GM23338 (cell line): ENCODE results near the gene PQBP1. TPM values are rescaled to one million over a fixed set of nuclear protein-coding genes. Genes with fewer than 3 reads are reported as not detected.

Source experiments
- ATAC-seq: fragments of 200-7000 bp; cut with Tn5 transposase; 3 replicates; pipeline ENCODE4 v1.9.1; 2020
- DNase-seq: peaks from one replicate; pipeline ENCODE4 v3.0.0-alpha.2; 2015; ENCODE audit warnings: low spot score
- H2AFZ ChIP-seq: fragments of 200-600 bp; sonication (generic); 2 replicates; pipeline ENCODE4 v1.8.0; 2016; ENCODE audit warnings: antibody characterized with exemption, mild to moderate bottlenecking, moderate library complexity
- H3F3A ChIP-seq: fragments of 200-600 bp; sonication (generic); replicated peaks from 2 replicates; pipeline ENCODE4 v1.8.0; 2017; ENCODE audit warnings: antibody characterized with exemption, mixed run types, low read depth
- H3K27ac ChIP-seq: fragments of 200-600 bp; sonication (generic); 2 replicates; pipeline ENCODE4 v1.6.1; 2016; ENCODE audit warnings: low read depth
- H3K27me3 ChIP-seq: fragments of 200-600 bp; sonication (generic); 2 replicates; pipeline ENCODE4 v1.8.0; 2016; ENCODE audit warnings: mild to moderate bottlenecking, mixed run types, moderate library complexity; ENCODE audit not compliant: insufficient read depth
- H3K36me3 ChIP-seq: fragments of 200-600 bp; sonication (generic); 2 replicates; pipeline ENCODE4 v1.8.0; 2016; ENCODE audit warnings: mild to moderate bottlenecking; ENCODE audit not compliant: insufficient read depth
- H3K4me1 ChIP-seq: fragments of 200-600 bp; sonication (generic); 2 replicates; pipeline ENCODE4 v1.8.0; 2016; ENCODE audit warnings: mild to moderate bottlenecking, moderate library complexity; ENCODE audit not compliant: insufficient read depth
- H3K4me2 ChIP-seq: fragments of 200-600 bp; sonication (generic); 2 replicates; pipeline ENCODE4 v1.7.1; 2017; ENCODE audit warnings: mixed run types
- H3K4me3 ChIP-seq: fragments of 200-600 bp; sonication (generic); 2 replicates; pipeline ENCODE4 v1.6.1; 2016; ENCODE audit warnings: mixed run types
- H3K79me2 ChIP-seq: fragments of 200-600 bp; sonication (generic); replicated peaks from 2 replicates; pipeline ENCODE4 v1.8.0; 2017; ENCODE audit warnings: mild to moderate bottlenecking; ENCODE audit not compliant: insufficient read depth
- H3K9me2 ChIP-seq: fragments of 200-600 bp; sonication (generic); 2 replicates; pipeline ENCODE4 v1.8.0; 2017; ENCODE audit not compliant: insufficient read depth
- H4K20me1 ChIP-seq: fragments of 200-600 bp; sonication (generic); replicated peaks from 2 replicates; pipeline ENCODE4 v1.8.0; 2017; ENCODE audit warnings: mild to moderate bottlenecking; ENCODE audit not compliant: insufficient read depth
- H3K27ac Mint-ChIP-seq: 2 replicates; pipeline ENCODE4 v1.8.0; 2020; ENCODE audit warnings: inconsistent platforms, mild to moderate bottlenecking, moderate library complexity, mixed read lengths
- H3K27me3 Mint-ChIP-seq: 3 replicates; pipeline ENCODE4 v1.8.0; 2022; ENCODE audit warnings: low read depth, mild to moderate bottlenecking, moderate library complexity, mixed read lengths, inconsistent platforms; ENCODE audit not compliant: insufficient read depth, poor library complexity
- H3K36me3 Mint-ChIP-seq: 3 replicates; pipeline ENCODE4 v1.8.0; 2021; ENCODE audit warnings: low read depth, mild to moderate bottlenecking, inconsistent platforms, moderate library complexity, mixed read lengths
- H3K4me1 Mint-ChIP-seq: 3 replicates; pipeline ENCODE4 v1.8.0; 2020; ENCODE audit warnings: mild to moderate bottlenecking, inconsistent platforms, mixed read lengths
- H3K4me3 Mint-ChIP-seq: 3 replicates; pipeline ENCODE4 v1.8.0; 2021; ENCODE audit warnings: moderate library complexity, mild to moderate bottlenecking, inconsistent platforms, mixed read lengths
- H3K9me3 Mint-ChIP-seq: 3 replicates; pipeline ENCODE4 v1.8.0; 2020; ENCODE audit warnings: moderate library complexity, mild to moderate bottlenecking, inconsistent platforms, mixed read lengths
- EZH2 ChIP-seq: fragments of 200-600 bp; sonication (generic); IDR thresholded peaks from one replicate; pipeline ENCODE4 v1.8.0; 2017; ENCODE audit warnings: antibody characterized with exemption, mild to moderate bottlenecking, low read depth; ENCODE audit not compliant: unreplicated experiment
- EZH2phosphoT487 ChIP-seq: fragments of 200-600 bp; sonication (generic); IDR thresholded peaks from one replicate; pipeline ENCODE4 v1.8.1; 2018; ENCODE audit warnings: antibody characterized with exemption; ENCODE audit not compliant: unreplicated experiment
- JUNB ChIP-seq: IDR thresholded peaks from one replicate; pipeline ENCODE4 v1.6.1; 2016; ENCODE audit warnings: antibody characterized with exemption; ENCODE audit not compliant: unreplicated experiment
- NANOG ChIP-seq: IDR thresholded peaks from 2 replicates; pipeline ENCODE4 v1.6.1; 2016; ENCODE audit warnings: antibody characterized with exemption, borderline replicate concordance
- POLR2AphosphoS5 ChIP-seq: IDR thresholded peaks from 2 replicates; pipeline ENCODE4 v1.6.1; 2016; ENCODE audit warnings: antibody characterized with exemption, low read depth
- STAT1 ChIP-seq: IDR thresholded peaks from one replicate; pipeline ENCODE4 v1.6.1; 2016; ENCODE audit warnings: antibody characterized with exemption; ENCODE audit not compliant: unreplicated experiment
- ZNF114 ChIP-seq: fragments of 250-450 bp; sonication (Bioruptor Pico); IDR thresholded peaks from 2 replicates; pipeline ENCODE4 v1.5.0; 2020; ENCODE audit warnings: mild to moderate bottlenecking, moderate library complexity
- polyA plus RNA-seq: library from polyadenylated mRNA; unstranded; fragments of >200 nt; fragmentation: Nextera tagmentation; extraction: Ambion mirVana; gene quantifications from 2 replicates; pipeline ENCODE4 v1.2.1, GENCODE V29; 2016
- total RNA-seq: library from RNA; depleted of rRNA; stranded (reverse); fragments of >200 nt; shearing (Covaris generic); gene quantifications from 2 replicates; pipeline ENCODE4 v1.2.3, GENCODE V29; 2014
- TF ChIP-seq, protein P1 (sequence below): IDR thresholded peaks from 2 replicates; pipeline ENCODE4 v1.6.1; 2016; ENCODE audit warnings: antibody characterized with exemption
- TF ChIP-seq, protein P2 (sequence below): IDR thresholded peaks from one replicate; pipeline ENCODE4 v1.6.1; 2018; ENCODE audit warnings: antibody characterized with exemption; ENCODE audit not compliant: unreplicated experiment
- TF ChIP-seq, protein P3 (sequence below), 2 experiments: fragments of 200-600 bp in 1 of 2; sonication (generic) in 1 of 2; conservative IDR thresholded peaks; 2 replicates each; pipeline versions ENCODE4 v1.5.1 to v1.6.1; 2016 to 2017; ENCODE audit warnings: antibody characterized with exemption in 2 of 2, low read depth in 2 of 2, mild to moderate bottlenecking in 2 of 2, moderate library complexity in 1 of 2

Gene PQBP1
- total and polyA plus RNA-seq, 2 experiments from 2014 or later: 63.4 to 130 TPM

DNA sequence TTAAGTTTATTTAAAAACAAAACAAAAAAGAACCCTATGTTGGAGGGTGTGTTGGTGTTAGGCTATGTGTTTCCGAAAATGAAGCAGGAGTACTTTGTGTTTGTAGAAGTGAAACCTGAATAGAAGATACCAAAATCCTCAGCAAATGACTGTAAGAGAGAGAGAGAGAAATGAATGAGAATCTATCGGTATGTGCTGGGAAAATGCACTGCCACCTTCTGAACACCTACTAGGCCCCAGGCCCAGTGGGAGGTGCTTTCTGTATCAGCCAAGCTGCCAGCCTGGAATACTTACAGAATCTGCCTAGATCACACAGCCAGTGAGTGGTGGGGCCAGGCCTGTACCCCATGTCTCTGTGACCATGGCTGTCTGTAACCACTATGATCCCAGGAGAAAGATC lies 36.0 kb downstream of the PQBP1 start:
- H3K4me3 ChIP-seq: no peak overlapping the region
- DNase-seq (no peak), ATAC-seq (no peak)
- peaks cover 22% of the 10 kb centered on the region for H3K4me1 Mint-ChIP-seq
- H4K20me1 ChIP-seq: no peaks in the 10 kb centered on the region
- H3K27ac Mint-ChIP-seq: no peak overlapping the region; the same call in 1 of the 2 replicates
- no peak overlapping the region for H3K4me2 ChIP-seq
- H3F3A ChIP-seq: no peaks in the 10 kb centered on the region
- no peak overlapping the region for H3K27ac ChIP-seq
- H3K79me2 ChIP-seq: peaks cover 27% of the 10 kb centered on the region
- TF ChIP-seq NANOG (no peak), ZNF114 (no peak)
- TF ChIP-seq, protein P1, sequence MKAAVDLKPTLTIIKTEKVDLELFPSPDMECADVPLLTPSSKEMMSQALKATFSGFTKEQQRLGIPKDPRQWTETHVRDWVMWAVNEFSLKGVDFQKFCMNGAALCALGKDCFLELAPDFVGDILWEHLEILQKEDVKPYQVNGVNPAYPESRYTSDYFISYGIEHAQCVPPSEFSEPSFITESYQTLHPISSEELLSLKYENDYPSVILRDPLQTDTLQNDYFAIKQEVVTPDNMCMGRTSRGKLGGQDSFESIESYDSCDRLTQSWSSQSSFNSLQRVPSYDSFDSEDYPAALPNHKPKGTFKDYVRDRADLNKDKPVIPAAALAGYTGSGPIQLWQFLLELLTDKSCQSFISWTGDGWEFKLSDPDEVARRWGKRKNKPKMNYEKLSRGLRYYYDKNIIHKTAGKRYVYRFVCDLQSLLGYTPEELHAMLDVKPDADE: no peak
- no peak overlapping the region for H3K4me3 Mint-ChIP-seq
- H3K9me2 ChIP-seq: no peaks in the 10 kb centered on the region
- peaks cover 7% of the 10 kb centered on the region; the same call in 1 of the 2 replicates for H3K4me1 ChIP-seq
- H3K36me3 ChIP-seq: no peaks in the 10 kb centered on the region
- no peaks in the 10 kb centered on the region for H3K9me3 Mint-ChIP-seq
- no peak overlapping the region for H2AFZ ChIP-seq
- H3K36me3 Mint-ChIP-seq: peaks cover 54% of the 10 kb centered on the region
- H3K27me3 ChIP-seq: no peaks in the 10 kb centered on the region
- peaks cover 13% of the 10 kb centered on the region for H3K27me3 Mint-ChIP-seq

DNA sequence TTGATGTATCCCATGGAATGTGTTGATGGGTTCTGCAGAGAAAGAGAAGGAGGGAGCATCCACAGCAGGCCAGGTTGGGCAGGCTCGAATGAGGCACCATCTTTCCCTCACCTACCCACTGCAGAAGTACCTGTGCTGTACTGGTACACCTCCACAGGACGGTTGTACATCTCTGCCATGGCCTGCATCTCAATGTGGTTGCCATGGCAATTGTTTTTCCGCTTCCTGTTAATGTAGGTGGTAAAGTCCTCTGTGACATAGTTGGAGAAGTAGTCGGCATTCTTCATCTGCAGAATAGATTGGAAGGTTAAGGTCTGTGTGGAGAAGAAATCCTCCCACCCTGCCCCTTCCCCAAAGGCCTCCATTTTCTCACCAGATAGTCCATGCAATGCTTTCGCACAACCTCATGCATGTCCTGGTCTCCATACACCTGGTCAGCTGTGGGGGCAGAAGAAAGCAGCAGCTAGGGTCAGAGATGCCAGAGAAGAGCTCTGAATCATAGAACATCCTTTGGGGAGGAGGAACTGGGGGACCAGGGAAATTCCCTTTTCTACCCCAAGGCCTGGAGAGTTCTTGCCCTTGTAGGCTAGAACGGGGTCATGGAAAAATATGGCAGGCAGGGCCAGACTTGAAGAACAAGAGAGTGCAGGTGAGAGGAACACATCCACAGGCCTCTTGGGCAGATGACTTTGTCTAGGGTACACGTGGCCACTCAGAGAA lies 37.0 kb downstream of the PQBP1 start:
- H3K36me3 ChIP-seq: no peaks in the 10 kb centered on the region
- H3K27me3 Mint-ChIP-seq: peaks cover 13% of the 10 kb centered on the region
- H3K79me2 ChIP-seq: peaks cover 30% of the 10 kb centered on the region
- H3F3A ChIP-seq: no peaks in the 10 kb centered on the region
- no peaks in the 10 kb centered on the region for H3K9me2 ChIP-seq
- no peak overlapping the region for H3K27ac Mint-ChIP-seq
- no peaks in the 10 kb centered on the region for H4K20me1 ChIP-seq
- peaks cover 31% of the 10 kb centered on the region for H3K4me1 Mint-ChIP-seq
- H3K4me3 Mint-ChIP-seq: no peak overlapping the region
- H3K9me3 Mint-ChIP-seq: no peaks in the 10 kb centered on the region
- ATAC-seq (no peak), DNase-seq (no peak)
- no peak overlapping the region for H3K4me3 ChIP-seq
- no peak overlapping the region for H3K27ac ChIP-seq
- no peaks in the 10 kb centered on the region for H3K27me3 ChIP-seq
- no peak overlapping the region for H2AFZ ChIP-seq
- H3K4me2 ChIP-seq: no peak overlapping the region
- H3K4me1 ChIP-seq: peaks cover 4% of the 10 kb centered on the region; the same call in 1 of the 2 replicates
- H3K36me3 Mint-ChIP-seq: peaks cover 58% of the 10 kb centered on the region
- TF ChIP-seq EZH2phosphoT487 (no peak), POLR2AphosphoS5 (no peak), JUNB (no peak), NANOG (no peak), STAT1 (no peak), EZH2 (no peak)
- TF ChIP-seq, protein P2, sequence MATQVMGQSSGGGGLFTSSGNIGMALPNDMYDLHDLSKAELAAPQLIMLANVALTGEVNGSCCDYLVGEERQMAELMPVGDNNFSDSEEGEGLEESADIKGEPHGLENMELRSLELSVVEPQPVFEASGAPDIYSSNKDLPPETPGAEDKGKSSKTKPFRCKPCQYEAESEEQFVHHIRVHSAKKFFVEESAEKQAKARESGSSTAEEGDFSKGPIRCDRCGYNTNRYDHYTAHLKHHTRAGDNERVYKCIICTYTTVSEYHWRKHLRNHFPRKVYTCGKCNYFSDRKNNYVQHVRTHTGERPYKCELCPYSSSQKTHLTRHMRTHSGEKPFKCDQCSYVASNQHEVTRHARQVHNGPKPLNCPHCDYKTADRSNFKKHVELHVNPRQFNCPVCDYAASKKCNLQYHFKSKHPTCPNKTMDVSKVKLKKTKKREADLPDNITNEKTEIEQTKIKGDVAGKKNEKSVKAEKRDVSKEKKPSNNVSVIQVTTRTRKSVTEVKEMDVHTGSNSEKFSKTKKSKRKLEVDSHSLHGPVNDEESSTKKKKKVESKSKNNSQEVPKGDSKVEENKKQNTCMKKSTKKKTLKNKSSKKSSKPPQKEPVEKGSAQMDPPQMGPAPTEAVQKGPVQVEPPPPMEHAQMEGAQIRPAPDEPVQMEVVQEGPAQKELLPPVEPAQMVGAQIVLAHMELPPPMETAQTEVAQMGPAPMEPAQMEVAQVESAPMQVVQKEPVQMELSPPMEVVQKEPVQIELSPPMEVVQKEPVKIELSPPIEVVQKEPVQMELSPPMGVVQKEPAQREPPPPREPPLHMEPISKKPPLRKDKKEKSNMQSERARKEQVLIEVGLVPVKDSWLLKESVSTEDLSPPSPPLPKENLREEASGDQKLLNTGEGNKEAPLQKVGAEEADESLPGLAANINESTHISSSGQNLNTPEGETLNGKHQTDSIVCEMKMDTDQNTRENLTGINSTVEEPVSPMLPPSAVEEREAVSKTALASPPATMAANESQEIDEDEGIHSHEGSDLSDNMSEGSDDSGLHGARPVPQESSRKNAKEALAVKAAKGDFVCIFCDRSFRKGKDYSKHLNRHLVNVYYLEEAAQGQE: no peak
- TF ChIP-seq, protein P1: no peak
- TF ChIP-seq, protein P3, sequence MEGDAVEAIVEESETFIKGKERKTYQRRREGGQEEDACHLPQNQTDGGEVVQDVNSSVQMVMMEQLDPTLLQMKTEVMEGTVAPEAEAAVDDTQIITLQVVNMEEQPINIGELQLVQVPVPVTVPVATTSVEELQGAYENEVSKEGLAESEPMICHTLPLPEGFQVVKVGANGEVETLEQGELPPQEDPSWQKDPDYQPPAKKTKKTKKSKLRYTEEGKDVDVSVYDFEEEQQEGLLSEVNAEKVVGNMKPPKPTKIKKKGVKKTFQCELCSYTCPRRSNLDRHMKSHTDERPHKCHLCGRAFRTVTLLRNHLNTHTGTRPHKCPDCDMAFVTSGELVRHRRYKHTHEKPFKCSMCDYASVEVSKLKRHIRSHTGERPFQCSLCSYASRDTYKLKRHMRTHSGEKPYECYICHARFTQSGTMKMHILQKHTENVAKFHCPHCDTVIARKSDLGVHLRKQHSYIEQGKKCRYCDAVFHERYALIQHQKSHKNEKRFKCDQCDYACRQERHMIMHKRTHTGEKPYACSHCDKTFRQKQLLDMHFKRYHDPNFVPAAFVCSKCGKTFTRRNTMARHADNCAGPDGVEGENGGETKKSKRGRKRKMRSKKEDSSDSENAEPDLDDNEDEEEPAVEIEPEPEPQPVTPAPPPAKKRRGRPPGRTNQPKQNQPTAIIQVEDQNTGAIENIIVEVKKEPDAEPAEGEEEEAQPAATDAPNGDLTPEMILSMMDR (conservative IDR thresholded peaks at IDR 0.05; ENCODE audit: low read depth in 2 of 2): no peak
